GM12878 (cell line): ENCODE data around the gene TMEM86B. TPM values are rescaled to one million over a fixed set of nuclear protein-coding genes. Genes with fewer than 3 reads are reported as not detected.
A peak's percentile ranks its signal among the peaks of the same experiment; 100 is the strongest.

Experiments
- ATAC-seq: fragments of 200-7000 bp; cut with Tn5 transposase; 3 replicates; pipeline ENCODE4 v1.9.1; 2020; ENCODE audit warnings: mild to moderate bottlenecking, moderate library complexity
- BruUV-seq: library from RNA; stranded (reverse); fragments of 400-500 nt; replicated peaks from 2 replicates; lab custom pipeline; 2021; lab: Mats Ljungman, UMichigan
- CTCF ChIA-PET: fragments of 300-600 bp; sonication (Branson Sonifier 250); formaldehyde crosslinking; extraction: SDS; loops from one replicate; lab custom pipeline; 2021; ENCODE audit warnings: inconsistent platforms; lab: Yijun Ruan, JAX
- POLR2A ChIA-PET: fragments of 350-600 bp; formaldehyde crosslinking; extraction: SDS; loops from one replicate; lab custom pipeline; 2021; ENCODE audit warnings: inconsistent platforms; lab: Charles Lee
- RAD21 ChIA-PET: fragments of 300-600 bp; sonication (Branson Sonifier 250); formaldehyde crosslinking; loops from one replicate; lab custom pipeline; 2023; ENCODE audit warnings: antibody characterized with exemption; ENCODE audit not compliant: unreplicated experiment; lab: Charles Lee
- SMC1A ChIA-PET: fragments of 300-600 bp; sonication (Branson Sonifier 250); formaldehyde crosslinking; loops from one replicate; lab custom pipeline; 2023; ENCODE audit not compliant: unreplicated experiment, uncharacterized antibody; lab: Charles Lee
- DNase-seq: peaks from one replicate; pipeline ENCODE4 v3.0.0-alpha.2; 2011; ENCODE audit warnings: low read depth, low spot score
- FAIRE-seq: peaks from 3 replicates; lab custom pipeline; 2011; peaks lifted over from hg19 to GRCh38; lab: Jason Lieb, UNC
- H2AFZ ChIP-seq: 2 replicates; pipeline ENCODE4 v1.6.0; 2011; ENCODE audit warnings: low read depth, low read length, control low read depth; ENCODE audit not compliant: control insufficient read depth
- H3K27ac ChIP-seq: 2 replicates; pipeline ENCODE4 v1.5.1; 2011; ENCODE audit warnings: control low read depth; ENCODE audit not compliant: control insufficient read depth, insufficient read depth
- H3K27me3 ChIP-seq, 2 experiments: replicated peaks in 1 of 2; 2 replicates each; pipeline versions ENCODE4 v1.6.0 to v1.6.1; 2011; ENCODE audit warnings: low read length in 1 of 2; ENCODE audit not compliant: control insufficient read depth in 2 of 2, insufficient read depth in 2 of 2
- H3K36me3 ChIP-seq, 2 experiments: 2 replicates each; pipeline ENCODE4 v1.5.1; 2011; ENCODE audit warnings: low read length in 1 of 2; ENCODE audit not compliant: control insufficient read depth in 2 of 2, insufficient read depth in 2 of 2
- H3K4me1 ChIP-seq: 2 replicates; pipeline ENCODE4 v1.6.1; 2011; ENCODE audit warnings: mild to moderate bottlenecking, low read length, moderate library complexity, mixed read lengths; ENCODE audit not compliant: control insufficient read depth, insufficient read depth
- H3K4me2 ChIP-seq: 2 replicates; pipeline ENCODE4 v1.6.0; 2011; ENCODE audit warnings: control low read depth; ENCODE audit not compliant: control insufficient read depth, insufficient read depth
- H3K4me3 ChIP-seq: fragments of 200-600 bp; sonication (generic); 2 replicates; pipeline ENCODE4 v1.5.1; 2016
- H3K79me2 ChIP-seq: 2 replicates; pipeline ENCODE4 v1.6.0; 2011; ENCODE audit warnings: low read length; ENCODE audit not compliant: control insufficient read depth, insufficient read depth
- H3K9ac ChIP-seq: 2 replicates; pipeline ENCODE4 v1.8.0; 2011; ENCODE audit warnings: low read length, control low read depth, mixed read lengths; ENCODE audit not compliant: control insufficient read depth, insufficient read depth
- H3K9me3 ChIP-seq: replicated peaks from 3 replicates; pipeline ENCODE4 v1.5.1; 2011; ENCODE audit warnings: mild to moderate bottlenecking, low read length; ENCODE audit not compliant: control insufficient read depth, insufficient read depth
- H4K20me1 ChIP-seq: 2 replicates; pipeline ENCODE4 v1.6.0; 2011; ENCODE audit not compliant: control insufficient read depth, insufficient read depth
- BHLHE40 ChIP-seq, 2 experiments: fragments of 450-650 bp in 1 of 2; IDR thresholded peaks; 2 replicates each; pipeline ENCODE4 v1.6.1; 2011 to 2017; ENCODE audit warnings: low read depth in 2 of 2, borderline replicate concordance in 1 of 2, improper control_type of control experiment in 1 of 2, low read length in 1 of 2, mild to moderate bottlenecking in 1 of 2
- CBFB ChIP-seq: IDR thresholded peaks from 2 replicates; pipeline ENCODE4 v1.6.1; 2016; ENCODE audit warnings: antibody characterized with exemption, low read depth
- HDGF ChIP-seq: fragments of 450-650 bp; IDR thresholded peaks from 2 replicates; pipeline ENCODE4 v1.6.1; 2016; ENCODE audit warnings: antibody characterized with exemption
- PAX5 ChIP-seq: IDR thresholded peaks from 2 replicates; pipeline ENCODE4 v1.6.1; 2011; ENCODE audit warnings: low read depth, low read length, borderline replicate concordance
- POLR2A ChIP-seq: IDR thresholded peaks from 2 replicates; pipeline ENCODE4 v1.6.1; 2011; ENCODE audit warnings: low read depth, mild to moderate bottlenecking, low read length
- RELA ChIP-seq: fragments of 450-650 bp; IDR thresholded peaks from 2 replicates; pipeline ENCODE4 v1.8.0; 2014; ENCODE audit warnings: borderline replicate concordance; ENCODE audit not compliant: partially characterized antibody
- SPI1 ChIP-seq: IDR thresholded peaks from 2 replicates; pipeline ENCODE4 v1.6.1; 2011; ENCODE audit warnings: low read depth, mild to moderate bottlenecking, low read length, moderate library complexity, borderline replicate concordance; ENCODE audit not compliant: insufficient read depth
- TCF3 ChIP-seq: IDR thresholded peaks from 2 replicates; pipeline ENCODE4 v1.6.1; 2012; ENCODE audit warnings: low read depth, mild to moderate bottlenecking, low read length, borderline replicate concordance; ENCODE audit not compliant: insufficient read depth
- ZNF24 ChIP-seq: fragments of 450-650 bp; IDR thresholded peaks from 2 replicates; pipeline ENCODE4 v1.6.1; 2017; ENCODE audit warnings: antibody characterized with exemption, mild to moderate bottlenecking
- ZNF622 ChIP-seq: fragments of 450-650 bp; IDR thresholded peaks from 2 replicates; pipeline ENCODE4 v1.6.1; 2017; ENCODE audit warnings: mild to moderate bottlenecking, inconsistent platforms
- WGBS: methylation state at CpG from one replicate; pipeline ENCODE4 v1.1.6; 2016; ENCODE audit warnings: low lambda C conversion rate; ENCODE audit not compliant: insufficient replicate concordance, insufficient coverage; ENCODE audit errors: missing lambda C conversion rate; 5-methylcytosine and 5-hydroxymethylcytosine counted together
- in situ Hi-C: fragments of 300-500 bp; cut with MboI; formaldehyde crosslinking; loops from 9 replicates; pipeline ENCODE4 v1.14.3; 2018; ENCODE audit warnings: mixed read lengths
- intact Hi-C: fragments of 100-400 bp; cut with micrococcal nuclease; formaldehyde crosslinking; loops from one replicate; pipeline ENCODE4 v1.14.2; 2022; ENCODE audit not compliant: unreplicated experiment
- polyA plus RNA-seq, 11 experiments: library from polyadenylated mRNA; depleted of rRNA in 4 of 11; unstranded in 6 of 11; stranded (reverse) in 5 of 11; fragments of >200 nt; fragmentation: Nextera tagmentation in 4 of 11; fragmentation: Illumina TruSeq in 1 of 11; extraction: Ambion mirVana in 4 of 11; extraction: Trizol in 1 of 11; gene quantifications; 1 replicate in 1 of 11; 2 replicates in 10 of 11; pipeline versions ENCODE4 v1.2.1 to v1.2.3, GENCODE V29; 2011 to 2016; ENCODE audit warnings: inconsistent platforms in 2 of 11, missing spikeins in 2 of 11, low read depth in 1 of 11
- total RNA-seq, 4 experiments: library from RNA; depleted of rRNA in 3 of 4; stranded (reverse); fragments of >200 nt in 3 of 4; fragmentation: Illumina TruSeq in 1 of 4; extraction: Trizol in 1 of 4; gene quantifications; 2 replicates each; pipeline versions ENCODE4 v1.2.1 to v1.2.3, GENCODE V29; 2013 to 2021
- TF ChIP-seq, protein P1 (sequence below): fragments of 450-650 bp; IDR thresholded peaks from 2 replicates; pipeline ENCODE4 v1.6.1; 2014; ENCODE audit warnings: mild to moderate bottlenecking
- TF ChIP-seq, protein P2 (sequence below): IDR thresholded peaks from 2 replicates; pipeline ENCODE4 v1.6.1; 2012; ENCODE audit warnings: low read length, inconsistent platforms
- TF ChIP-seq, protein P3 (sequence below): fragments of 450-650 bp; conservative IDR thresholded peaks from 2 replicates; pipeline ENCODE4 v1.6.1; 2017; ENCODE audit warnings: mild to moderate bottlenecking, moderate library complexity
- TF ChIP-seq, protein P4 (sequence below): fragments of 150-350 bp; IDR thresholded peaks from 2 replicates; pipeline ENCODE4 v1.6.1; 2016; ENCODE audit warnings: low read depth, low read length

Gene TMEM86B
- total and polyA plus RNA-seq, 10 of the 15 experiments (the other 5 are each of a cell fraction or from before 2014, with no cell fraction given): 0.26 to 10.6 (median 1.8) TPM

DNA sequence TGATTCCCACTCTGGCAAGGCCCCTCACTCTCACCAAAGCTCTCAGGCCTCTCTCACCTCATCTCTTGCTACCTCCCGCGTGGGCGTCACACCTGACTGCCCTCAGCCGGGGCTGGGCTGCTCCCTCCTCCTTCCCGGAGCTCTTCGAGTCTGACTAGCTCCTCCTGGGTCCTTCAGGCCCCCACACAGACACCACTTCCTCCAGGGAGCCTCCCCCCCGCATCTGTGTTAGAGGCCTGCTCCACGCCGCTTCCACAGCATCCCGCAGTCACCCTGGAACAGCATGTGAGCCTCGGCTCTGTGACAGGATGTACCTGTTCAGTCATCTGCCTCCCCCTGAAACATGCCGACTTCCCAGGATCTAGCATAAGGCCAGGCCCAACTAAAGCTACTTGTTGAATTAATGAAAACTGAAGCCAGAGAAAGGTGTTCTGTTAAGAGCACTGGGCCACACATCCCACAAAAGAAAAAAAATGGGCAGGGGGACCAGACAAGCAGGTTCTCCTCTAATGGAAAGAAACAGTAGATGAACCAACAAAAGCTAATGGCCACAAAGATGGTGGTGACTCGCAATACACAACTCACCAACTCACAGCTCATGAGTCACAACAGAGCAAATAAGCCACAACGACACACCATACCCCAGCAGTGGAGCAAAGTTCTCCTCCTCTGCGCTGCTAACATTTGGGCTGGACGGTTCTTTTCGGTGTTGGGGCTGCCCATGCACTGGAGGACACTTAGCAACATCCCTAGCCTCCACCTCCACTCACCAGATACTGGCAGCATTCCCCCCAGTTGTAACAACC is 27.3 kb upstream of the TMEM86B start:
- RAD21 ChIA-PET: interaction anchor here (0.9 to 6.0 kb wide), 9 partner anchors 21 to 387 kb away, joined by 3 to 46 read pairs (median 10); partner anchors contain the start of genes HSPBP1, KMT5C and TMEM238
- no TSS peak for BruUV-seq
- no peaks in the 10 kb centered on the region for H3K9me3 ChIP-seq
- peaks cover 0 to 7% of the 10 kb centered on the region in 2 experiments; a peak in 2 of 4 replicates for H3K36me3 ChIP-seq
- peak overlapping the region; percentile 93 for H3K9ac ChIP-seq
- H3K4me3 ChIP-seq: peak overlapping the region; percentile 100
- CTCF ChIA-PET: interaction anchor here (0.7 to 4.4 kb wide), 10 partner anchors 22 to 377 kb away, joined by 3 to 25 read pairs (median 4); no protein-coding TSS in a partner anchor
- ATAC-seq (peak; percentile 5), FAIRE-seq (no peak), DNase-seq (peak; percentile 39)
- H3K27me3 ChIP-seq: no peaks in the 10 kb centered on the region
- peaks cover 7% of the 10 kb centered on the region for H4K20me1 ChIP-seq
- H3K79me2 ChIP-seq: peaks cover 81% of the 10 kb centered on the region
- POLR2A ChIA-PET: interaction anchor here (0.6 to 5.7 kb wide), 8 partner anchors 9 to 344 kb away, joined by 3 to 86 read pairs (median 12); partner anchors contain the start of genes FIZ1, HSPBP1, KMT5C and TMEM238
- H3K27ac ChIP-seq: peak overlapping the region; percentile 91
- 2% methylated on average over 17 of the region's 17 CpGs for WGBS
- in situ Hi-C loops (no loop called here), intact Hi-C loops (loop anchor here (10.0 kb wide), 1 partner anchor 129 kb away; the partner anchor contains the start of genes RPL28 and TMEM238)
- H2AFZ ChIP-seq: no peak overlapping the region
- H3K4me2 ChIP-seq: peak overlapping the region; percentile 96
- SMC1A ChIA-PET: interaction anchor here (0.7 to 5.3 kb wide), 13 partner anchors 10 to 705 kb away, joined by 3 to 68 read pairs (median 3); partner anchors contain the start of gene HSPBP1
- H3K4me1 ChIP-seq: peaks cover 28% of the 10 kb centered on the region
- TF ChIP-seq ZNF24 (no peak), CBFB (no peak), BHLHE40 (IDR thresholded peaks at IDR 0.05; ENCODE audit: borderline replicate concordance in 1 of 2, low read depth in 2 of 2, low read length in 1 of 2) (peak in 1 of 2 experiments; percentile 35; a peak in 2 of 4 replicates), RELA (peak; percentile 27), POLR2A (peak; percentile 63), PAX5 (peak; percentile 99), HDGF (peak; percentile 63; the same call in 1 of the 2 replicates), TCF3 (0 out of 2 replicates have a peak, but pooled peaks have one; percentile 30), ZNF622 (no peak), SPI1 (peak; percentile 18; the same call in 1 of the 2 replicates)
- TF ChIP-seq, protein P1, sequence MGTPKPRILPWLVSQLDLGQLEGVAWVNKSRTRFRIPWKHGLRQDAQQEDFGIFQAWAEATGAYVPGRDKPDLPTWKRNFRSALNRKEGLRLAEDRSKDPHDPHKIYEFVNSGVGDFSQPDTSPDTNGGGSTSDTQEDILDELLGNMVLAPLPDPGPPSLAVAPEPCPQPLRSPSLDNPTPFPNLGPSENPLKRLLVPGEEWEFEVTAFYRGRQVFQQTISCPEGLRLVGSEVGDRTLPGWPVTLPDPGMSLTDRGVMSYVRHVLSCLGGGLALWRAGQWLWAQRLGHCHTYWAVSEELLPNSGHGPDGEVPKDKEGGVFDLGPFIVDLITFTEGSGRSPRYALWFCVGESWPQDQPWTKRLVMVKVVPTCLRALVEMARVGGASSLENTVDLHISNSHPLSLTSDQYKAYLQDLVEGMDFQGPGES: no peak
- TF ChIP-seq, protein P2, sequence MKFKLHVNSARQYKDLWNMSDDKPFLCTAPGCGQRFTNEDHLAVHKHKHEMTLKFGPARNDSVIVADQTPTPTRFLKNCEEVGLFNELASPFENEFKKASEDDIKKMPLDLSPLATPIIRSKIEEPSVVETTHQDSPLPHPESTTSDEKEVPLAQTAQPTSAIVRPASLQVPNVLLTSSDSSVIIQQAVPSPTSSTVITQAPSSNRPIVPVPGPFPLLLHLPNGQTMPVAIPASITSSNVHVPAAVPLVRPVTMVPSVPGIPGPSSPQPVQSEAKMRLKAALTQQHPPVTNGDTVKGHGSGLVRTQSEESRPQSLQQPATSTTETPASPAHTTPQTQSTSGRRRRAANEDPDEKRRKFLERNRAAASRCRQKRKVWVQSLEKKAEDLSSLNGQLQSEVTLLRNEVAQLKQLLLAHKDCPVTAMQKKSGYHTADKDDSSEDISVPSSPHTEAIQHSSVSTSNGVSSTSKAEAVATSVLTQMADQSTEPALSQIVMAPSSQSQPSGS: no peak
- TF ChIP-seq, protein P3, sequence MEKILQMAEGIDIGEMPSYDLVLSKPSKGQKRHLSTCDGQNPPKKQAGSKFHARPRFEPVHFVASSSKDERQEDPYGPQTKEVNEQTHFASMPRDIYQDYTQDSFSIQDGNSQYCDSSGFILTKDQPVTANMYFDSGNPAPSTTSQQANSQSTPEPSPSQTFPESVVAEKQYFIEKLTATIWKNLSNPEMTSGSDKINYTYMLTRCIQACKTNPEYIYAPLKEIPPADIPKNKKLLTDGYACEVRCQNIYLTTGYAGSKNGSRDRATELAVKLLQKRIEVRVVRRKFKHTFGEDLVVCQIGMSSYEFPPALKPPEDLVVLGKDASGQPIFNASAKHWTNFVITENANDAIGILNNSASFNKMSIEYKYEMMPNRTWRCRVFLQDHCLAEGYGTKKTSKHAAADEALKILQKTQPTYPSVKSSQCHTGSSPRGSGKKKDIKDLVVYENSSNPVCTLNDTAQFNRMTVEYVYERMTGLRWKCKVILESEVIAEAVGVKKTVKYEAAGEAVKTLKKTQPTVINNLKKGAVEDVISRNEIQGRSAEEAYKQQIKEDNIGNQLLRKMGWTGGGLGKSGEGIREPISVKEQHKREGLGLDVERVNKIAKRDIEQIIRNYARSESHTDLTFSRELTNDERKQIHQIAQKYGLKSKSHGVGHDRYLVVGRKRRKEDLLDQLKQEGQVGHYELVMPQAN: peak; percentile 37
- TF ChIP-seq, protein P4, sequence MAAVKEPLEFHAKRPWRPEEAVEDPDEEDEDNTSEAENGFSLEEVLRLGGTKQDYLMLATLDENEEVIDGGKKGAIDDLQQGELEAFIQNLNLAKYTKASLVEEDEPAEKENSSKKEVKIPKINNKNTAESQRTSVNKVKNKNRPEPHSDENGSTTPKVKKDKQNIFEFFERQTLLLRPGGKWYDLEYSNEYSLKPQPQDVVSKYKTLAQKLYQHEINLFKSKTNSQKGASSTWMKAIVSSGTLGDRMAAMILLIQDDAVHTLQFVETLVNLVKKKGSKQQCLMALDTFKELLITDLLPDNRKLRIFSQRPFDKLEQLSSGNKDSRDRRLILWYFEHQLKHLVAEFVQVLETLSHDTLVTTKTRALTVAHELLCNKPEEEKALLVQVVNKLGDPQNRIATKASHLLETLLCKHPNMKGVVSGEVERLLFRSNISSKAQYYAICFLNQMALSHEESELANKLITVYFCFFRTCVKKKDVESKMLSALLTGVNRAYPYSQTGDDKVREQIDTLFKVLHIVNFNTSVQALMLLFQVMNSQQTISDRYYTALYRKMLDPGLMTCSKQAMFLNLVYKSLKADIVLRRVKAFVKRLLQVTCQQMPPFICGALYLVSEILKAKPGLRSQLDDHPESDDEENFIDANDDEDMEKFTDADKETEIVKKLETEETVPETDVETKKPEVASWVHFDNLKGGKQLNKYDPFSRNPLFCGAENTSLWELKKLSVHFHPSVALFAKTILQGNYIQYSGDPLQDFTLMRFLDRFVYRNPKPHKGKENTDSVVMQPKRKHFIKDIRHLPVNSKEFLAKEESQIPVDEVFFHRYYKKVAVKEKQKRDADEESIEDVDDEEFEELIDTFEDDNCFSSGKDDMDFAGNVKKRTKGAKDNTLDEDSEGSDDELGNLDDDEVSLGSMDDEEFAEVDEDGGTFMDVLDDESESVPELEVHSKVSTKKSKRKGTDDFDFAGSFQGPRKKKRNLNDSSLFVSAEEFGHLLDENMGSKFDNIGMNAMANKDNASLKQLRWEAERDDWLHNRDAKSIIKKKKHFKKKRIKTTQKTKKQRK: no peak
